EL (cell line): Measurements from ENCODE around the gene VHLL.
"Not testable (repeated sequence)": the region's sequence is repeated elsewhere in the genome, so short reads cannot be mapped to it uniquely, and the experiment has no call there.

ENCODE experiments used
- DNase-seq: peaks from one replicate; pipeline ENCODE4 v3.0.0-alpha.2; 2016

Gene VHLL

DNA sequence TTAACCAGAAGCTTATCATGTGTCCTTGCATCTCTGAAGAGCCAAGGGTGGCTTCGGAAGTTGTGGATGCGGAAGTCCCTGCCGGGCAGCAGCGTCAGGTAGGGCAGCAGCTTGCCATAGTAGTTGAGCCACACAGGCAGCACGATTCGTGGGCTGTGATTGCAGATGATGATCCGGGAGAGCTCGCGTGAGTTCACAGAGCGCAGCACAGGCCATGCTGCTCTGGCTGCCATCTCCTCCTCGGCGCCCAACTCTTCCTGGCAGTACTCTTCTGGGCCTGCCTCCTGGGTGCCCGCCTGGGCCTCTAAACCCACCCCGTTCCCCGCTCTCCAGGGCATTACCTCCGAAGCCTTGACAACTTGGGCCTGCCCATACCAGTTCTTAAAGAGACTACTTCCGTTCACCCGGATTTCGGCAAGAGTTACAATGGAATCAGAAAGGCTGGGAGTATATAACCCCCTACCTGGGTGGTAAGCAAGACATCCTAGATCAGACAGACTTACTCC is at the start of gene VHLL:
TSS of gene VHLL (minus strand) at position 456 of the 506 bp plus-strand sequence. CDS start at position 338, 118 bp downstream.
- DNase-seq, result no peak

DNA sequence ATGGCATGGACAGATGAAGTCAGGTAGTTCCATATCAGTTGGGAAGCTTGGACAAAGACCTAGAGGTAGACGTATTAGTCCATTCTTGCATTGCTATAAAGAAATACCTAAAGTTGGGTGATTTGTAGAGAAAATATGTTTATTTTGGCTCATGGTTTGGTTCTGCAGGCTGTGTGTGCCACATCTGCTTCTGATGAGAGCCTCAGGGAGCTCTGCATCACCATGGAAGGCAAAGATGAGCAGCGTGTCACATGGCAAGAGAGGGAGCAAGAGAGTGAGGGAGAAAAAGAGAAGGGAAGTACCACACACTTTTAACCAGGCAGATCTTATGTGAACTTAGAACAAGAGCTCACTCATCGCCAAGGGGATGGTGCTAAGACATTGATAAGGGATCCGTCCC is 48.2 kb upstream of the VHLL start:
- peak; percentile 68 for DNase-seq

DNA sequence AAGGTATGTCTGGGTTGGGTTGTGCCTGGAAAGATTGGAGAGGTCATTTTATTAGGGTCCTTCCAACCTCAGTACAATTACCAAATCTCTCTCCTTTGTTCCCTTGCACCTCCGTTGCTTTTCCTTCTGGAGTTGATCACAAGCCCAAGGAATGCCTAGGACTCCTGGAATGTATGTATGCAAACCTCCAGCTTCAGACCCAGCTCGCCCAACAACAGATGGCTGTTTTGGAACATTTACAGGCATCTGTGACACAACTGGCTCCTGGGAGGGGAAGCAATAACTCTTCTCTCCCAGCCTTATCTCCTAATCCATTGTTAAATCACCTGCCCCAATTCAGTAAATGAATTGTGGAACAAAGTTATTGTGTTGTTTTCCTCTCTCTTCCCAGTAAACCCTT is 47.5 kb upstream of the VHLL start:
- DNase-seq, result peak; percentile 59

DNA sequence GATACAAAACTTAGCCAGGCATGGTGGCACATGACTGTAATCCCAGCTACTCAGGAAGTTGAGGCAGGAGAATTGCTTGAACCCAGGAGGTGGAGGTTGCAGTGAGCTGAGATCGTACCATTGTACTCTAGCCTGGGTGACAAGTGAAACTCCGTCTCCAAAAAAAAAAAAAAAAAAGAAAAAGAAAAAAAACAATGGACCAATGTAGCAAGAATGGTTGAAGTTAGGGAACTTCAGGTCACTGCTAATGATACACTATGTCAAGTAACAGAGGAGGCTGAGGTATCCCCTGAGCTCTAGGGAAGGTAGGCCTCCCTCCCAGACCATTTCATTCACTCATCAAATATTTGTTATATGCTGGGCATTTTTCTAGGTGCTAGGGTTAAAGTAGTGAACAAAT is 46.9 kb upstream of the VHLL start:
- not testable (repeated sequence) for DNase-seq

DNA sequence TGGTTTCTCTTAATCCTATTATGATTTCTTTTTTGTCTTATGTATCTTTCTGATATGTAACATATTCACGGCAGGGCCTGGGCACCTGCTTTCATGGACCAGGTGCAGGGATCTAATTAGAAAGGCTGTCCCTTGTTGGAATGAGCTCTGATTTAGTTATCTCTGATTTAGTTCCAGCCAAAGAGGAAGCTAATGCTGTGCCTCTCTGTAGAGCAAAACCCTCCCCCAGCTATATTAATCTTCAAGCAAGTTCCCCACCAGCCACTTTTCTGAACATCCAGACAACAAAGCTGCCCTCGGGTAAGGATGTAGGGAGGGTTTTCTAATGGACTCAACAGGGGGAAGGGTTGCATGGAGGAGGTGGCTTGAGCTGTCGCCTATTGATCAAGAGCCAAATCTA is 45.3 kb upstream of the VHLL start:
- DNase-seq, result no peak

DNA sequence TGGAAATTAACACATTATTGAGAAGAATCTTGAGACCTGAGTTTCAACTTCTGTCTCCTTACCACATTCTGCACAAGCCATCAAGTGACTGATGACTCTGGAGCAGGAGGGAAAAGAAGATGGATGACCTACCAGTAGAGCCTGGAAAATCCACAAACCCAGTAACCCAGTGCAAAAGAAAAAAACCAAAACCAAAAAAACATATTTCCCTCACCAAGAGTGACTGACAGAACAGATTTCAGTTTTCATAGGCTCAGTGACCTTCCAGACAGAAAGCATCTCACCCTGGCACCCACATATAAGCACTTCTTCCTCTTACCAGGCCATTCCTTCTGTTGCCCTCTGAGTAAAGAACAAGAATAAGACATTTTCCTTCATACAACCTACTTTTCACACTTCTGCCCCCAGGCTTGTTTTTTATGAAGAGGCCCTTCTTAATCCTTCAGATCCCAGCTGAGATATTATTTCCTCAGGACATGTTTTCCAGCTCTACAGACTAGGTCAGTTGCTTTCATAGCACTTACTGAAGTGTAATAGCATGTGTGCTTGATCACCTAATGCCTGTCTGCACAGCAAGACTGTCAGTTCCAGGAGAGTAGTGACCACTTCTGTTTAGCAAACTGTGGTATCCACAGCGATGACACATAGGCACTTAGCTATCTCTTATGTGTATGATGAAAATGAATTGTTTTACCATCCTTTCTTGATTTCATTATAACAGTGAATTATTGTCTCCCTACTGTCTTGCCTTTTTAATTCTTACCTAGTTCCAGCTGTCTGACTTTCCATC is 43.3 kb upstream of the VHLL start:
- DNase-seq, result no peak

DNA sequence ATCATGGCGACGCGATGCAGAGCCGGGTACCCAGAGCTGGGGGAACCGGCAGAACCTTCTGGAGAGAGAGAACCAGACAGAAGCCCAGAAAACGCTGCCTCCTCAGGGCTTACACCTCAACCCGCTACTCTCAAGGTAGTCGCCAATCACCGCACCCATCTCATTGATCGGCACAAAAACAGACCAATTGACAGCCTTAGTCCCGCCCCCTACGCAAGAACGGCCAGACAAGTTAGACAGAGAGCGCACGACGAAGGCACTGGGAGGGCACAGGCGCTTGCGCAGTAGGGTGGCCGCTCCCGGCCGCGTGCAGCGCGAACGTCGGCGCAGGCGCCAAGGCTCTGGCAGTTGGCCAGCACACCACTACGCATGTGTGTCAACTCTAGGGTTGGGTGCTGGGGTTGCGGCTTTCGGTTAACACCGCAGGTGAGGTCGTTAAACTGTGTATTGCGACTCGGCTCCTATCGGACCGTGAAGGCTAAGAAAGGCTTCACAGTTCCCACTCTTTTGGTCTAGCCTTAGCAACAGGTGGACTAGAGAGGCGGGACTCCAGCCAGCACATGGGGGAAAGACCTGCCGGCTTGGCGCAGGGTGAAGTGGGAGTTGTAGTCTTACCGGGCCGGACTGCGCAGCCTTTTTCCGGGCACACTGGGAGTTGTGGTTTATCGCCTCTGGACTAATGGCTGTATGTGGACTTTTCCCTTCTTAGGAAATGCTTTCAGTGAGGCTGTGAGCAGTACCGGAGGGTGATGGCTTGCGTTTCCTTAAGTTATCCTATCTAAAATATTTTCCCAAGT is 39.3 kb upstream of the VHLL start, which contains the start of the genes CCT3 and TSACC:
TSS of gene CCT3 (minus strand) at position 113 of the 797 bp plus-strand sequence. CDS start at position 5, 108 bp downstream.
TSS of gene TSACC (plus strand) at position 347 of the 797 bp plus-strand sequence. CDS start 1,232 bp downstream, outside the sequence.
- peak; percentile 100 for DNase-seq

DNA sequence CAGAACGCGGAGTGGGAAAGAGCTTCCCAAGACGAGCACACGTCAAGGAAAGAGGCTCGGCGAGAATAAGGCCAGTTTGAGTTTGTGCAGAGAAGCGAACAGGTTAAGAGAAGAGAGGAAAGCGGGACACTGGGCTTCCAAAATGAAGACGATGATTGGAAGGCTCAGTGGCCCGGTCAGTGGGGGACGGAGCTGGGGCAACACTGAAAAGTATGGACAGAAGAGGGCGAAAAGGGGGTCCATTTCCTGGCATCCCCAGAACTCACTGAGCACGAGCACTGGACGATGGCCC is 38.7 kb upstream of the VHLL start:
- DNase-seq, result no peak

DNA sequence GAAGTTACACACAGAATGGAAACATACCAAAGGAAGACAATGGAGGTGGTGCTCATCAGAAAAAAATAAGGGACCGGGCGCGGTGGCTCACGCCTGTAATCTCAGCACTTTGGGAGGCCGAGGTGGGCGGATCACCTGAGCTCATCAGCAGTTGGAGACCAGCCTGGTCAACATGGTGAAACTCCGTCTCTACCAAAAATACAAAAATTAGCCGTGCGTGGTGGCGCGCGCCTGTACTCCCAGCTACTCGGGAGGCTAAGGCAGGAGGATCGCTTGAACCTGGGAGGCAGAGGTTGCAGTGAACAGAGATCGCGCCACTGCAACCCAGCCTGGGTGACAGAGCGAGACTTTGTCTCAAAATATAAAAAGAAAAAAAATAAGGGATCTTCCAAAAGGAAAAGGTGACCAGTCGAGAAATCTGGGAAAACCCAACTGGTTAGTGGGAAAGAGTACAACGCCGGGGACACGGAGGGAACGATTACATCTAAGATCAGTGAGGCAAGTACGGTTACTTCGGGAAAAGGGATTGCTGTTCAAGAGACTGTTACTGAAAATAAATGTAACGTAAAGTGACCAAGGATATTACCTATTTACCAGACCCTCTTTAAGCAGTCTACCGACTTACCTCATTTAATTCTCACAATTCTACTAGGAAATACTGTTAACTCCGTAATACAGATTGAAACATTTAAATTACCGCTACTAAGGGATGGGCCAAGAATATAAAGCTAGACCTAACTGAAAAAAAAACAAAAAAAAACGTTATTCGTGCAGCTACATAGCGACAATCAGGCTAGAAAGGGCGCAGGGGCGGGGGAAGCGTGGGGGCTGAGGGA is 38.2 kb upstream of the VHLL start:
- DNase-seq, result no peak

DNA sequence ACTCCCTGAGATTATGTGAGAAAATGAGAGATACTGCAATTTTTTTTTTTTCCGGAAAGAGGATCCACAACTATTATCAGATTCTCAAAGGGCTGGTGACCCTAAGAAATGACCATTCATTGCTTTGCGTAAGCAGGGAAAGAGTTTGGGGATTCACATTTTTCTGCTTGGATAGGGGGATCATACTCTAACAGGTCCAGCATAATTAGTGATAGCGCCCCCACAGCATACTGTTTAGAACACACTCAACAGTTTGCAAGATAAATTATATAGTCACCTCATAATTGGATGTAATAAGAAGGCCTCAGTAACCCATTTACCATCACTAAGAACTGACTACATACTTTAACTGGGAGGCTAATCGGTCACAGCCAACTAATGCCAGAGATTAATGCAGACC is 37.1 kb upstream of the VHLL start:
- no peak for DNase-seq

DNA sequence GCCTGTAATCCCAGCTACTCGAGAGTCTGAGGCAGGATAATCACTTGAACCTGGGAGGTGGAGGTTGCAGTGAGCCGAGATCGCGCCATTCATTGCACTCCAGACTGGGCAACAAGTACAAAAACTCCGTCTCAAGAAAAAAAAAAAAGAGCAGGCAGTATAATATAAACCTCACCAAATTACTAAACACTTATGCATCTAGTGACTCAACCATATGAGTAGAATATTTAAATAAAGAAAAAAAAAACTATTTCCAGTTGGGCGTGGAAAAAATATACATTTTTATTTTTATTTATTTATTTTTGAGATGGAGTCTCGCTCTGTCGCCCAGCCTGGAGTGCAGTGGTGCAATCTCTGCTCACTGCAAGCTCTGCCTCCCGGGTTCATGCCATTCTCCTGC is 24.1 kb upstream of the VHLL start:
- DNase-seq, result peak; percentile 36

DNA sequence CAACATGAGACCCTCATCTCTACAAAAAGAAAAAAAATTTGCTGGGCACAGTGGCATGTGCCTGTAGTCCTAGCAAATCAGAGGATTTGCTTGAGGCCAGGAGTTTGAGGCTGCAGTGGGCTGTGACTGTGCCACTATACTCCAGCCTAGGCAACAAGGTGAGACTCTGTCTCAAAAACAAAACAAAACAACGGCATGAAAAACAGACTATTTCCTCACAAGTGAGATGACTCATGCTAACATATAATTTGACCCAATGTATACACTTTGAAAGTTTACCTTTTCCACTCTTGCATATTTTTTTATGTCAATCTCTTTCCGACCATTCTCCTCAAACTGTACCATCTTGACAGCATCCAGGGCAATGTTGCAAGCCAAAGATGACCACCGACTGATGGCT is 21.5 kb upstream of the VHLL start:
- DNase-seq, result no peak

DNA sequence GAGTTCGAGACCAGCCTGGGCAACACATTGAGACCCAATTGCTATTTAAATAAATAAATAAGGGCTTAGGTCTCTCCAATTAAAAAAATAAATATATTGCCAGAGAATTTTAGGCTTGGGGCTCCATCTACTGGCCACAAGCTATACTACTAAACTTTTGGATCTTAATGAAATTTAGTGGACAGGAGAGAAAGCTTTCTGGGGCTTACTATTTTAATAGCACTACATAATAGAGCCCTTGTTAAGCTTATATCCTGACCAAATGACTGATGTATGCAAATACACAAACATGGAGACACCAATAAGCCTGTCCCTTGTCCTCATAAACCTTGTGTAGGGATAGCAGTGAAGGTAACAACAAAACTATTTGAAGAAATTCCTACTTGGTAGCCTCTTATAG is 20.6 kb upstream of the VHLL start:
- peak; percentile 47 for DNase-seq

DNA sequence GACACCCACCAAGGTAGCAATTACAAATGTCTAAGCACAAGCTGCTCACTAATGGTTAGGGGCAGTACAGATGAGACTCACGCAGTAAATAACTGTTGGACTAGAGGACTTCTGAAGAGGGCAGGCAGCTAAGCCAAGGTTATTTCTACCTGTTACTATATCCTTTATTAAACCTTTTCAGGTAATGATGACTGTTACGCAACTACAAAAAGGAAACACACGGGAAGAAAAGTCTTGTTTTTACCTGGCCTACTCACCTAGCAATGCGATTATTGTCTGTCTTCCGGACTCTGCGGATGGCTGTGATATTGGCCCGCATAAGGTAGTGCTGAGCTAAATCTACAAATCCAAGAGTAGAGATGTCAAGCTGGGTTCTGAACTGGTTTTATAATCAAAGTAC is 17.8 kb upstream of the VHLL start:
- no peak for DNase-seq

DNA sequence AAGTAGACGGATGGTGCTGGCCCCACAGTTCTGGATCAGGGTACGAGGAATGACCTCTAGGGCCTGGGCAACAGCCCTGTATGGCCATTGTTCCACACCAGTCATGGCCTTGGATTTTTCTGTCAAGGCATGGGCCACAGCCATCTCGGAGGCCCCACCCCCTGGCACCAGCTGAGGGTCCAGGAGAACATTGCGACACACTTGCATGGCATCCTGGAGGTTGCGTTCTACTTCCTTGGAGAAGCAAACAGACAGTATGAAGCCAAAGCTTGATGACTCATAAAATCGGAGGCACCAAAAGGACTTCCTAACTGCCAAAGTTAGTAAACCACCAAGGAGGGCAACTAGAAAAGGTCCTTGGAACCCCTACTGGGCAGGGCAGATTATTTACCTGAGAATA is 11.9 kb upstream of the VHLL start:
- DNase-seq, result peak; percentile 67

DNA sequence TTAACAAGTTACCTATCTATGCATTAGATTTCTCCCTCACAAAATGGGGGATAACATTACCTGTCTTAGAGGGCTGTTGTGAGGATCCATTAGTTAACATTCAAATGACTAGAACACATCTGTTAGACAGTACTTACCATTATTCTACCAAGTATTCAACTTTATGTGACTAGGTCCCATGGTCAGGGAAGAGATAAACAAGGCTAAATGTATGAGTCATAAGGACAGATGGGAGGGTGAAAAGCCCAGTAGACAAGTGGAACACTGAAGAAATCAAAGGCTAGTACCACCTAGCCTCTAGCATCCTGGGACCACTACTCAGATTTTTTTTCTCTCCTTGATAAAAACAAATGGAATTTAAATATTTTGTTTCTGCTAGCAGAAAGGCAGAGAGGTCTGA is 9.0 kb upstream of the VHLL start:
- peak; percentile 50 for DNase-seq

DNA sequence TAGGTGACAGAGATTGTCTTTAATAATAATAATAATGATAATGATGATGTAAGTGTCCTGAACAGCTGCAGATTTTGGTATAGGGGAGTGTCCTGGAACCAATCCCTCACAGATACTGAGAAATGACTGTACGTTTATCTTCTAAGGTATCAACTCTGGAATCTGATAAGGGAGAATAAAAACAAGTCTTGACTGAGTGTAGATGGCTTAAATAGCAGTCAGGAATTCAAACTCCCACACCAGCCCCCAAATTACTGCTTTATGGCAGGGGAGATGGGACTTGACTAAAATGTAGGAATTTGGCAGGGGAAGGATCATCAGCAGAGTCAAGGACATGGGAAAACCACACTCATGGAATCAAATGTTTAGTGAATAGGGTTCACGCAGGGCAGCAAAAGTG is 6.1 kb upstream of the VHLL start:
- DNase-seq, result no peak

DNA sequence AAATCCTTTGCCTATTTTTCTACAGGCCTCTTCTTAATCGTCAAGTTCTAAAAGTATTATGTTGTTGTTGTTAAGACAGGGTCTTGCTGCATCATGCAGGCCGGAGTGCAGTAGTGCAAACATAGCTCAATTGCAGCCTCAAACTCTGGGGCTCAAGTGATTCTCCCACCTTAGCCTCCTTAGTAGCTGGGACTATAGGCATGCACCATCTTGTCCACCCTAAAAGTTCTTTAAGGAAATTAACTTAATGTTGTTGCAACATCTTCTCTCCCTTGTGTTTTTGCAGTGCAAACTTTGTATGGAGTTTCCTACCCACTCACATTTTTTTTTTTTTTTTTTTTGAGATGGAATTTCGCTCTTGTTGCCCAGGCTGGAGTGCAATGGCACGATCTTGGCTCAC is 4.1 kb upstream of the VHLL start:
- no peak for DNase-seq

DNA sequence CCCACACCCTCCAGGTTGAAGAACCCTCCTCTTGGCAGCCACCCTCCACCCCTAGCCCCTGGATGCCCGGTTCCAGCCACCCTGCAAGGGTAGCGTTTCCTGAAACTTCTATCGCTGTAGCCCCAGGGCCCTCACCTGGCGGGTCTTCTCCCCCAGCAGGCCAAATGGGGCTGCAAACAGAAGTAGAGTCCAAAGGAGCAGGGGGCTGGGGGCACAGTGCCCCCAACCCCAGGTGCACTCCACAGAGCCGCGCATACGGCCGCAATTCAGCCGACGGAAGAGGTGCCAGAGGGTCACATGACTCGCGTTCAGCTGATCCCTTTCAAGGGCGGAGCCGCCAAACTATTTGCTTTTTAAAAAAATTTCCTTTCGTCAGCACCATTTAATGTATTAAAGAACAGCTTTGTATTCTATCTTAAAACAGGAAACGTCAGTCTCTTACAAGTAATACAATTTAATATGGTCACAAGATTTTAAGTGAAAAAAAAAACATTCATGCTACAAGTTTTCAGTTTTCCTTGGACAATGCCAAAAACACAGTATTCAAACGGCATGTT is 3.6 kb downstream of the VHLL start, which contains the start of gene GLMP:
TSS of gene GLMP (minus strand) at position 289 of the 557 bp plus-strand sequence. CDS start at position 255, 34 bp downstream.
- DNase-seq, result peak; percentile 63

DNA sequence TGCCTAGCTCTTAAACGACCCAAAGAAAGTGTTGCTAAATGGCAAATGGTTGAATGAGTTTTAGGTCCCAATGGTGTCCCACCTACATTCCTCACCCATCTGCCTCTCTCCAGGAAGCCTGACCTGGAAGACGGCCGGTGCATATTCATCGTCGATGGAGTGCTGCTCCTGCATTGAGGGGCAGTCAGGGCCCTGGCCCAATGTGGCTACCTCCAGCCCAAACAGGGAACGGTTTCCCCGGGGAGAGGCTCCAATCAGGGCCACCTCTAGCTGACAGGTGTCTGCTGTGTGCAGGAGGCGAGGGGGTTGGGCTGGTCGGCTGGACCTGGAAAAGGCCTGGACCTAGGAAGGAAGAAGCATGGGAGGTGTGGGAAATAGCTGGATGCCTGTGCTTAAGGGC is 5.2 kb downstream of the VHLL start:
- DNase-seq, result no peak

DNA sequence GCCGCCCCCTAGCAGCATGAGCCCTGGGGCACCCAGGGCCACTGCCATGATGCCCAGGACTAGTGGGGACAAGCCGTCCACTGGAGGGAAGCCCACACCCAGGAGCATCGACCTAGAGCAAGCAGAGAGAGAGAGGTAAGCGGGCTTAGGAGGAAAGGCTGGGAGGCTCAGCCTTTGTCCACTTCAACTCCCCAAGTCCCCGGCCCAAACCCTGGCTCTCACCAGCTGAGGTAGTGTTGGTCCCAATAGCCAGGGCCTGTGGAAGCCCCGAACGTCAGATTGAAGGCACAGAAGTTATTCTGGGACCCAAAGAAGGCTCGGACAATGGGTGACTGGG is 6.0 kb downstream of the VHLL start:
- no peak for DNase-seq

DNA sequence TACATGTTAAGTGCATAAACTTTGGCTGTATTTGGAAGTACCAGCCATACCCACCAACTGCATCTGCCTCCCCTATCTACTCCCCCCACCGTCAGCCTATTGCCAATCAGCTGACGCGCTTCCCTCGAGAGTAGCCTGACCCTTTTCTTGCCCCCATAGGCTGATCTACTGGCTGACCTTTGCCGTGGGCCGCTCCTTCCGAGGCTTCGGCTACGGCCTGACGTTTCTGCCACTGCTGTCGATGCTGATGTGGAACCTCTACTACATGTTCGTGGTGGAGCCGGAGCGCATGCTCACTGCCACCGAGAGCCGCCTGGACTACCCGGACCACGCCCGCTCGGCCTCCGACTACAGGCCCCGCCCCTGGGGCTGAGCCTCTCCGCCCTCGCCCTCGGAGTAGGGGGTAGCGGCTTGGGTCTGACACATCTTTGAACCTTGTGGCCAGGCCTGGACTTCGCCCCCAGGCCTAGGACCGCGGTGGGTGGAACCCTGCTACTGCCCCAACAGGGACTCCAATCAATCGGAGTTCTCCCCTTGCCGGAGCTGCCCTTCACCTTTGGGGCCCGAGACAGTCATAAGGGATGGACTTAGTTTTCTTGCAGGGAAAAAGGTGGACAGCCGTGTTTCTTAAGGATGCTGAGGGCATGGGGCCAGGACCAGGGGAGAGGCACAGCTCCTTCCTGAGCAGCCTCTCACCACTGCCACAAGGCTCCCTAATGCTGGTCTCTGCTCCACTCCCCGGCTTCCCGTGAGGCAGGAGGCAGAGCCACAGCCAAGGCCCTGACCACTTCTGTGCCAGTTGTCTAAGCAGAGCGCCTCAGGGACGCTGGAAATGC is 7.7 kb downstream of the VHLL start:
- peak; percentile 89 for DNase-seq
